Mucosa of descending colon (tissue), 3 donors: ENCODE measurements around the gene IL17C. TPM values are rescaled to one million over a fixed set of nuclear protein-coding genes. Genes with fewer than 3 reads are reported as not detected.

Experiments
- ATAC-seq: fragments of 200-7000 bp; cut with Tn5 transposase; one replicate; pipeline ENCODE4 v1.9.1; 2020; ENCODE audit warnings: mild to moderate bottlenecking, moderate library complexity
- DNase-seq, 3 donors: peaks; one replicate each; pipeline ENCODE4 v3.0.0-alpha.2; 2020
- H3K36me3 ChIP-seq: fragments of 200-600 bp; one replicate; pipeline ENCODE4 v1.8.0; 2021; ENCODE audit warnings: low read depth, mild to moderate bottlenecking
- H3K4me1 ChIP-seq: fragments of 200-600 bp; one replicate; pipeline ENCODE4 v1.8.0; 2021; ENCODE audit warnings: low read depth, mild to moderate bottlenecking
- H3K4me3 ChIP-seq: fragments of 200-600 bp; one replicate; pipeline ENCODE4 v1.8.0; 2021; ENCODE audit warnings: mild to moderate bottlenecking
- H3K9me3 ChIP-seq: fragments of 200-600 bp; one replicate; pipeline ENCODE4 v1.8.0; 2021; ENCODE audit warnings: mild to moderate bottlenecking
- intact Hi-C, 2 donors: fragments of 100-400 bp; cut with DNase I in 1 of 2; cut with micrococcal nuclease in 1 of 2; formaldehyde crosslinking; loops; one replicate each; pipeline versions ENCODE4 v1.11.0 to v1.11.1; 2022; cut with DNase I, micrococcal nuclease
- total RNA-seq, 3 donors: library from RNA; stranded (reverse); fragmentation: NEBNext Ultra II Directional in 2 of 3; extraction: Animal tissue kit (Norgen Biotek cat#: 25700) in 2 of 3; gene quantifications; one replicate each; pipeline versions ENCODE4 v1.2.1 to v1.2.4, GENCODE V29; 2021 to 2023
- TF ChIP-seq, protein P1 (sequence below): fragments of 200-600 bp; IDR thresholded peaks from one replicate; pipeline ENCODE4 v1.8.0; 2022; ENCODE audit warnings: antibody characterized with exemption, mild to moderate bottlenecking
- donor health status: DM: no; HTN: no; CAD: no; lungs with moderate emphysema.
- donor health status: DM: no; HTN: no; CAD: no.
- donor health status: DM: no; HTN: yes; CAD: no.

Gene IL17C
- total RNA-seq, 3 donors from 2014 or later: not detected

DNA sequence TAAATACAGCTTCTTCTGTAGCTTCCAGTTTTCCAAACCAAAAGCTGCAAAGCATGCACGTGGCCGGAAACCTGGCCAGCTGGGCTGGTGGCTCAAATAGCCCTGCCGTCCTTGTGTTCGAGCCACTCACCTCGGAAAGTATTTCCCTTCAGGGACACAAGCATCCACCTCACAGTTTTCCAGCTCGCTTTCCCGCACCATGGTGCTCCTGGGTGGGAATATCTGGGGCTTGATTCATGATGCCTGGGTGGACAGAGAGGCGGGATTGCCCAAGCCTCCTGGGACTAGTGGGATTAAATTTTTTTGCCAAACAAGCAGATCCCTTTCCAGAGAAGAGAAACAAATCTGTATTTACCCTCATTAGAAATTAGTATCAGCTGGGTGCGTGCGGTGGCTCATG lies 31.6 kb downstream of the IL17C start:
- H3K9me3 ChIP-seq: no peaks in the 10 kb centered on the region
- DNase-seq (no peak), ATAC-seq (no peak)
- no peaks in the 10 kb centered on the region for H3K36me3 ChIP-seq
- no peak overlapping the region for H3K4me3 ChIP-seq
- TF ChIP-seq, protein P1, sequence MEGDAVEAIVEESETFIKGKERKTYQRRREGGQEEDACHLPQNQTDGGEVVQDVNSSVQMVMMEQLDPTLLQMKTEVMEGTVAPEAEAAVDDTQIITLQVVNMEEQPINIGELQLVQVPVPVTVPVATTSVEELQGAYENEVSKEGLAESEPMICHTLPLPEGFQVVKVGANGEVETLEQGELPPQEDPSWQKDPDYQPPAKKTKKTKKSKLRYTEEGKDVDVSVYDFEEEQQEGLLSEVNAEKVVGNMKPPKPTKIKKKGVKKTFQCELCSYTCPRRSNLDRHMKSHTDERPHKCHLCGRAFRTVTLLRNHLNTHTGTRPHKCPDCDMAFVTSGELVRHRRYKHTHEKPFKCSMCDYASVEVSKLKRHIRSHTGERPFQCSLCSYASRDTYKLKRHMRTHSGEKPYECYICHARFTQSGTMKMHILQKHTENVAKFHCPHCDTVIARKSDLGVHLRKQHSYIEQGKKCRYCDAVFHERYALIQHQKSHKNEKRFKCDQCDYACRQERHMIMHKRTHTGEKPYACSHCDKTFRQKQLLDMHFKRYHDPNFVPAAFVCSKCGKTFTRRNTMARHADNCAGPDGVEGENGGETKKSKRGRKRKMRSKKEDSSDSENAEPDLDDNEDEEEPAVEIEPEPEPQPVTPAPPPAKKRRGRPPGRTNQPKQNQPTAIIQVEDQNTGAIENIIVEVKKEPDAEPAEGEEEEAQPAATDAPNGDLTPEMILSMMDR: no peak
- intact Hi-C loops: no loop called here
- H3K4me1 ChIP-seq: no peaks in the 10 kb centered on the region

DNA sequence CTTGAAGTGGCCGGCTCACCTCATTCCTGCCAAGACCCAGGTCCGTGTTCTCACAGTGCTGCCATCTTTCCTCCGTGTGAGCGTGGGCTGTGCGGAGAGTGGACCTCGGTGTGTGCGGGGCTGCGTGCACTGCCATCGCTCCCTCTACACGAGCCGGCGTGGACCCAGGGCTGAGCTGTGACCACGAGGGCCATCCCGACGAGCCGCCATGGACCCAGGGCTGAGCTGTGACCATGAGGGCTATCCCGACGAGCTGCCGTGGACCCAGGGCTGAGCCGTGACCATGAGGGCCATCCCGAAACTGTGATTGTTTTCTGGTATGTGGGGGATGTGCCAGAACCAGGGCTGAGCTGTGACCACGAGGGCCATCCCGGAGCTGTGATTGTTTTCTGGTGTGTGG lies 33.4 kb downstream of the IL17C start:
- ATAC-seq: no peak

DNA sequence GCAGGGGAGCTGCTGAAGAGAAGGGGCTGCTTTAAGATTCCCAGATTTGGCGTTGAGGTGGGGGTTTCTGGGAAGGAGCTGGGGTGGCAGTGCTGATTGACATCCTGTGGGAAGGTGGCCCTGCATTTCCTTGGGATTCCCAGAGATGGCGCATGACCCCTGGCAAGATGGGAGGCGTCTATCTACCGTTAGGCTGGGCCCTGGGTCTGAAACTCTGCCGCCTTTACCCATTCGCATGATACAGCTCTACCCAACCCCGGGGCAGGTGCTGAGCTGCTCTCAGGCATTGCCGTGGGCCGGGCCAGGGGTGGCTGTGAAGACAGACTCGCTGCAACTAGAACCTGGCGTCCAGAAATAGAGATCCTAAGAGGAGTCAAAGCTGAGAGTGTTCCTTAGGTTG lies 34.4 kb downstream of the IL17C start:
- ATAC-seq: peak; percentile 71
- H3K4me1 ChIP-seq: no peaks in the 10 kb centered on the region
- intact Hi-C loops: no loop called here
- DNase-seq: peak in 1 of 3 donors; percentile 40
- no peak overlapping the region for H3K4me3 ChIP-seq
- TF ChIP-seq, protein P1: no peak
- no peaks in the 10 kb centered on the region for H3K36me3 ChIP-seq
- no peaks in the 10 kb centered on the region for H3K9me3 ChIP-seq

More for the DNA sequence above, 33.4 kb downstream of the IL17C start:
- intact Hi-C loops: no loop called here
- Histone ChIP-seq H3K4me3 (no peak overlapping the region), H3K36me3 (no peaks in the 10 kb centered on the region), H3K9me3 (no peaks in the 10 kb centered on the region), H3K4me1 (no peaks in the 10 kb centered on the region)
- TF ChIP-seq, protein P1: no peak
- DNase-seq: no peak

DNA sequence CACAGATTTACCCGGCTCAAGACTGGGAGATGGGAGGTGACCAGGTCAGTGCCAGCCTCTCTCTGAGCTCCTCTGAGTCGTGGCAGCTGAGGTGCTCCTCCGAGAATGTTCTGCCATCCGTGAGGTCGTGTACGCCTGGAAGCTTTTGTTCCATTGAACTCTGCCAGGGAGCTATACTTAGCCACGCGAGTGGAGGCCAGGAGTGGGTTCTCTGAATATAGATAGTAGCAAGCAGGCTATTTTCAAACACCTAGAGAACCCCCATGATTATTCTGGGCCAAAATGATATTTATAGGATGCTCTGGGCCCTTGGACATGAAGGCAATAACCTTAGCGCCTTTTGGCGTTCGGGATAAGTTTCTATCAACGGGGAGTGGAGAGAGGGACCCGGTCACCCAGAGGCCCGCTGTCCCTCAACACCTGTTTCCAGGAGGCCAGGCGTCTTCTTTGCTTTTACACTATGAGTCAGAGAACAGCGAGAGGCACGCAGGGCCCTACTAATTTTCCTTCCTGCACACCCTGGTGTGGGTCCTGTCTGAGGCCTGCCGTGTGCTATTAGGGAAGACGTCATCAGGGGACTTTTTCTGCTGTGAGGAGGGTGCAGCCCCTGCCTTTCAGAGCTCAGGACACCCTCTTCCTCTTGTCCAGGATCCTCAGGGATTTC lies 35.5 kb downstream of the IL17C start:
- DNase-seq (no peak), ATAC-seq (no peak)
- Histone ChIP-seq H3K4me1 (no peaks in the 10 kb centered on the region), H3K4me3 (no peak overlapping the region), H3K36me3 (no peaks in the 10 kb centered on the region), H3K9me3 (no peaks in the 10 kb centered on the region)
- intact Hi-C loops: no loop called here
- TF ChIP-seq, protein P1: no peak

DNA sequence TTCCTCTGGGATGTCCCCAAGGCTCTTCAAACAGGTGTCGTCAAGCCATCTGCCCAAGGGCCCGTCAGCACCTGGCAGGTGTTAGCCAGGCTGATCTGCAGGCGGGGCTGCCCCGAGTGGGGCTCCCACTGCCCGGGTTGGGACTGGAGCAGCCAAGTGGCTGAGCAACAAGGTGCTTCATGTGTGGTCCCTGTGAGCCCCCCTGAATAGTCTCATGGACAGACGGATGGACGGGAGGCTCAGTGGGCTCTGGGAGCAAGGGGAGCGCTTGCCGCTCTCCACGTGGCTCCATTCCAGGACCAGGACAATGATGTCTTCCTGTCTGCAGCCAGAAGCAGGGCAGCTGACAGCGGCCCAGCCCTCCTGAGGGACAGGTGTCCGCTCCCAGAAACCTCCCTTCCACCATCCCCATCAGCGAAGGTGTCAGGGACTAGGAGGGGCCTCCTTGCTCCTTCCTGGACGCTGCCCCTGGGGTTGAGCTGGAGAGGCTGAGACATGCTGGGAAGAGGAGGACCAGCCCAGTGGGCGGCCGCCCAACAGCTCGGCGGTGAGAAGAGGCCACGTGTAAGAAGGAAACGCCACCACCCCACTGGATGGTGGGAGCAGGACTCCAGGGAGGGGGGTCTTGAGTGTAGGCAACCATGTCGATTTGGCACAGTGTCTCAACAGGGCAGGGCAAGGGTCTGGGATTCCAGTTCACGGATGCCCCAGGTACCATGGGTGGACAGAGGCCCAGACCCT lies 38.3 kb downstream of the IL17C start:
- Histone ChIP-seq H3K4me1 (no peaks in the 10 kb centered on the region), H3K36me3 (no peaks in the 10 kb centered on the region), H3K9me3 (no peaks in the 10 kb centered on the region), H3K4me3 (no peak overlapping the region)
- ATAC-seq: no peak
- no peak for DNase-seq
- intact Hi-C loops: no loop called here
- TF ChIP-seq, protein P1: no peak
